ENCODE results near the gene VIPR2.

DNA sequence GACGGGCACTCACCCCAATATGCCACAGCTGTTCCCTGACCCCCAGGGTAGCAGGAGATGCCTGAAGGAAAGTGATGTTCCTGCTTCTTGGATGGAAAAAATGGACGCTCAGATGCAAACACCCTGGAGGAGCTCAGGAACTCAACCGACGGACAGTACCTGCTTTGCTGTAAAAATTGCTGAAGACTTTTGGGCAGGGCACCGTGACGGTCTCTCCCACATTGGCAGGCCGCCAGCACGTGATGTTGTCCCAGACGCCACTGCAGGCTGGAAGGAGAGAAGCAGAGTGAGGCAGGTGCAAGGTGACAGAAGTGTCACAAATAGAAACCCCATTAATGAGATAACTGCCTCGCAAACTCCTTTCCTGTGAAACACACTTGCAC lies 35.0 kb downstream of the VIPR2 start:
- TF ChIP-seq, protein P1, sequence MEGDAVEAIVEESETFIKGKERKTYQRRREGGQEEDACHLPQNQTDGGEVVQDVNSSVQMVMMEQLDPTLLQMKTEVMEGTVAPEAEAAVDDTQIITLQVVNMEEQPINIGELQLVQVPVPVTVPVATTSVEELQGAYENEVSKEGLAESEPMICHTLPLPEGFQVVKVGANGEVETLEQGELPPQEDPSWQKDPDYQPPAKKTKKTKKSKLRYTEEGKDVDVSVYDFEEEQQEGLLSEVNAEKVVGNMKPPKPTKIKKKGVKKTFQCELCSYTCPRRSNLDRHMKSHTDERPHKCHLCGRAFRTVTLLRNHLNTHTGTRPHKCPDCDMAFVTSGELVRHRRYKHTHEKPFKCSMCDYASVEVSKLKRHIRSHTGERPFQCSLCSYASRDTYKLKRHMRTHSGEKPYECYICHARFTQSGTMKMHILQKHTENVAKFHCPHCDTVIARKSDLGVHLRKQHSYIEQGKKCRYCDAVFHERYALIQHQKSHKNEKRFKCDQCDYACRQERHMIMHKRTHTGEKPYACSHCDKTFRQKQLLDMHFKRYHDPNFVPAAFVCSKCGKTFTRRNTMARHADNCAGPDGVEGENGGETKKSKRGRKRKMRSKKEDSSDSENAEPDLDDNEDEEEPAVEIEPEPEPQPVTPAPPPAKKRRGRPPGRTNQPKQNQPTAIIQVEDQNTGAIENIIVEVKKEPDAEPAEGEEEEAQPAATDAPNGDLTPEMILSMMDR (IDR thresholded peaks at IDR 0.05; ENCODE audit: low read depth, low read length, poor library complexity, severe bottlenecking), result no peak
- TF ChIP-seq EZH2phosphoT487 (IDR thresholded peaks at IDR 0.05; ENCODE audit: borderline replicate concordance, low read length), result no peak
